ENCODE data around the gene KLHL40. TPM values are rescaled to one million over a fixed set of nuclear protein-coding genes. Genes with fewer than 3 reads are reported as not detected.

Gene KLHL40
- total RNA-seq = not detected in 2 replicates

GRCh38 chr3:42685363-42685881 is at the start of gene KLHL40:
TSS of gene KLHL40 (plus strand) at chr3:42685537. CDS start at chr3:42685619, 82 bp downstream.

GRCh38 chr3:42653560-42654330 is 31.6 kb upstream of the KLHL40 start, which contains the start of gene ZBTB47:
TSS of gene ZBTB47 (plus strand) at chr3:42653697. CDS start at chr3:42658356, 4,659 bp downstream.

GRCh38 chr3:42702066-42702951 is 17.0 kb downstream of the KLHL40 start, which contains the start of gene HHATL:
TSS of gene HHATL (minus strand) at chr3:42702798. CDS start at chr3:42700826, 1,972 bp downstream.

Other genes with a start within 250 kb of the KLHL40 start
- 0.09 and 0.11 TPM in 2 replicates for gene VIPR1, start 182.9 kb upstream of the KLHL40 start, total RNA-seq
- 84.9 and 105 TPM in 2 replicates for gene SEC22C, start 103.6 kb upstream of the KLHL40 start, total RNA-seq
- 26.6 and 36.4 TPM in 2 replicates for gene SS18L2, start 94.7 kb upstream of the KLHL40 start, total RNA-seq
- 59.2 and 62.1 TPM in 2 replicates for gene NKTR, start 84.9 kb upstream of the KLHL40 start, total RNA-seq
- 17.5 and 21.8 TPM in 2 replicates for gene ZBTB47, start 31.8 kb upstream of the KLHL40 start, total RNA-seq
- not detected in 2 replicates for gene HHATL, start 17.3 kb downstream of the KLHL40 start, total RNA-seq
- gene CCDC13, start 87.7 kb downstream of the KLHL40 start, total RNA-seq = 0.22 and 0.26 TPM in 2 replicates
- gene HIGD1A, start 119.0 kb downstream of the KLHL40 start, total RNA-seq = 91.9 and 94.5 TPM in 2 replicates
- gene ACKR2, start 123.9 kb downstream of the KLHL40 start, total RNA-seq = 5.4 and 12.5 TPM in 2 replicates
- gene CYP8B1, start 190.3 kb downstream of the KLHL40 start, total RNA-seq = not detected in 2 replicates
- gene ZNF662, start 220.6 kb downstream of the KLHL40 start, total RNA-seq = 0.33 and 2.1 TPM in 2 replicates

Data from dermis lymphatic vessel endothelial cell (primary cell).